Natural killer cell (primary cell): ENCODE measurements around the gene PPM1M. TPM values are rescaled to one million over a fixed set of nuclear protein-coding genes. Genes with fewer than 3 reads are reported as not detected.
"Not testable (repeated sequence)": the region's sequence is repeated elsewhere in the genome, so short reads cannot be mapped to it uniquely, and the experiment has no call there.

Experiments
- ATAC-seq, 3 donors: fragments of 150-1000 bp in 2 of 3; fragments of 200-7000 bp in 1 of 3; cut with Tn5 transposase; 1 replicate in 1 of 3; 2 replicates in 2 of 3; pipeline ENCODE4 v1.10.0; 2021; ENCODE audit warnings: mild to moderate bottlenecking in 2 of 3, moderate library complexity in 2 of 3
- DNase-seq, 2 donors: peaks; one replicate each; pipeline versions ENCODE4 v3.0.0 to v3.0.0-alpha.2; 2013 to 2021; ENCODE audit warnings: mixed read lengths in 1 of 2
- H3K27ac ChIP-seq: one replicate; pipeline ENCODE4 v1.5.1; 2013; ENCODE audit warnings: mild to moderate bottlenecking, low read length
- H3K27me3 ChIP-seq: one replicate; pipeline ENCODE4 v1.6.1; 2013; ENCODE audit warnings: low read length; ENCODE audit not compliant: control insufficient read depth, insufficient read depth
- H3K36me3 ChIP-seq: one replicate; pipeline ENCODE4 v1.6.1; 2013; ENCODE audit warnings: low read length; ENCODE audit not compliant: control insufficient read depth, insufficient read depth
- H3K4me1 ChIP-seq: one replicate; pipeline ENCODE4 v1.6.1; 2013; ENCODE audit warnings: low read length; ENCODE audit not compliant: control insufficient read depth, insufficient read depth
- H3K4me3 ChIP-seq: one replicate; pipeline ENCODE4 v1.5.1; 2013; ENCODE audit warnings: low read length
- H3K9me3 ChIP-seq: one replicate; pipeline ENCODE4 v1.6.1; 2013; ENCODE audit warnings: low read length; ENCODE audit not compliant: control insufficient read depth, insufficient read depth
- H3K27ac Mint-ChIP-seq, 2 donors: one replicate each; pipeline ENCODE4 v1.8.0; 2022; ENCODE audit warnings: mild to moderate bottlenecking in 2 of 2, mixed read lengths in 2 of 2, moderate library complexity in 1 of 2
- H3K27me3 Mint-ChIP-seq, 2 donors: one replicate each; pipeline ENCODE4 v1.8.0; 2022; ENCODE audit warnings: low read depth in 2 of 2, mixed read lengths in 2 of 2
- H3K36me3 Mint-ChIP-seq: one replicate; pipeline ENCODE4 v1.8.0; 2022; ENCODE audit warnings: mixed read lengths
- H3K4me1 Mint-ChIP-seq, 2 donors: one replicate each; pipeline ENCODE4 v1.8.0; 2022; ENCODE audit warnings: mixed read lengths in 2 of 2
- H3K4me3 Mint-ChIP-seq: one replicate; pipeline ENCODE4 v1.8.0; 2022; ENCODE audit warnings: mild to moderate bottlenecking, moderate library complexity, mixed read lengths
- H3K9me3 Mint-ChIP-seq, 2 donors: one replicate each; pipeline ENCODE4 v1.8.0; 2022; ENCODE audit warnings: mixed read lengths in 2 of 2
- WGBS: methylation state at CpG from one replicate; pipeline ENCODE4 v1.1.7; 2013; ENCODE audit warnings: missing lambda C conversion rate; ENCODE audit not compliant: insufficient coverage; 5-methylcytosine and 5-hydroxymethylcytosine counted together
- intact Hi-C: fragments of 100-400 bp; cut with micrococcal nuclease; formaldehyde crosslinking; loops from one replicate; pipeline ENCODE4 v1.14.2; 2022
- total RNA-seq, 4 donors: library from RNA; stranded (reverse); fragments of 120-200 nt in 1 of 4; gene quantifications; one replicate each; pipeline versions ENCODE4 v1.2.3 to v1.2.4, GENCODE V29; 2013 to 2022
- TF ChIP-seq, protein P1 (sequence below): fragments of 200-600 bp; IDR thresholded peaks from one replicate; pipeline ENCODE4 v1.8.0; 2022; ENCODE audit warnings: antibody characterized with exemption

The PPM1M gene
- total RNA-seq, 3 donors from 2014 or later (not counting 1 experiment from before 2014, with no cell fraction given): 66.0 to 83.7 (median 77.8) TPM

DNA sequence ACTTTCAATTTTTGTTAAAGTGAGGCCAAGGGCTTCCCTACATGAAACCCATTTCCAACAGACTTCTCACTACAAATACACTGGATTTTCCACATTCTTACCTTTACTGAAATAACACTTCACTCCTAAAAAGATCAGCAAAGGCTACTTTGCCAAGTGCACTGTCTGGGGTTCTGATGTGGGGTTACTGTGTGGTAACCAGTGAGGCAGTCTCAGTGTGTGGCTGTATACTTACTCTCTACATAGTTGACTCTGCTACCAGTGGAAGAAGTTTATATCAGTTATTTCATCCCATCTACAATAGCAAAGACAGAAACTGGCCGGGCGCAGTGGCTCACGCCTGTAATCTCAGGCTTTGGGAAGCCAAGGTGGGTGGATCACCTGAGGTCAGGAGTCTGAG, 27.3 kb downstream of the PPM1M start:
- H3K4me1 Mint-ChIP-seq: peaks cover 79% of the 10 kb centered on the region in 2 donors
- peaks cover 44% of the 10 kb centered on the region for H3K36me3 ChIP-seq
- peak overlapping the region; percentile 70 for H3K27ac ChIP-seq
- peaks cover 71% of the 10 kb centered on the region for H3K4me1 ChIP-seq
- H3K9me3 Mint-ChIP-seq: no peaks in the 10 kb centered on the region
- DNase-seq (peak; percentile 13 to 42), ATAC-seq (no peak)
- intact Hi-C loops: no loop called here
- peaks cover 0 to 3% of the 10 kb centered on the region in 2 donors for H3K27me3 Mint-ChIP-seq
- no peak overlapping the region for H3K4me3 ChIP-seq
- TF ChIP-seq, protein P1, sequence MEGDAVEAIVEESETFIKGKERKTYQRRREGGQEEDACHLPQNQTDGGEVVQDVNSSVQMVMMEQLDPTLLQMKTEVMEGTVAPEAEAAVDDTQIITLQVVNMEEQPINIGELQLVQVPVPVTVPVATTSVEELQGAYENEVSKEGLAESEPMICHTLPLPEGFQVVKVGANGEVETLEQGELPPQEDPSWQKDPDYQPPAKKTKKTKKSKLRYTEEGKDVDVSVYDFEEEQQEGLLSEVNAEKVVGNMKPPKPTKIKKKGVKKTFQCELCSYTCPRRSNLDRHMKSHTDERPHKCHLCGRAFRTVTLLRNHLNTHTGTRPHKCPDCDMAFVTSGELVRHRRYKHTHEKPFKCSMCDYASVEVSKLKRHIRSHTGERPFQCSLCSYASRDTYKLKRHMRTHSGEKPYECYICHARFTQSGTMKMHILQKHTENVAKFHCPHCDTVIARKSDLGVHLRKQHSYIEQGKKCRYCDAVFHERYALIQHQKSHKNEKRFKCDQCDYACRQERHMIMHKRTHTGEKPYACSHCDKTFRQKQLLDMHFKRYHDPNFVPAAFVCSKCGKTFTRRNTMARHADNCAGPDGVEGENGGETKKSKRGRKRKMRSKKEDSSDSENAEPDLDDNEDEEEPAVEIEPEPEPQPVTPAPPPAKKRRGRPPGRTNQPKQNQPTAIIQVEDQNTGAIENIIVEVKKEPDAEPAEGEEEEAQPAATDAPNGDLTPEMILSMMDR: no peak
- no peaks in the 10 kb centered on the region for H3K27me3 ChIP-seq
- H3K36me3 Mint-ChIP-seq: peaks cover 7% of the 10 kb centered on the region
- no peaks in the 10 kb centered on the region for H3K9me3 ChIP-seq
- peak overlapping the region; percentile 88 to 90 for H3K27ac Mint-ChIP-seq
- WGBS: 100% methylated on average over 1 of the region's 3 CpGs
- peak overlapping the region; percentile 57 for H3K4me3 Mint-ChIP-seq

DNA sequence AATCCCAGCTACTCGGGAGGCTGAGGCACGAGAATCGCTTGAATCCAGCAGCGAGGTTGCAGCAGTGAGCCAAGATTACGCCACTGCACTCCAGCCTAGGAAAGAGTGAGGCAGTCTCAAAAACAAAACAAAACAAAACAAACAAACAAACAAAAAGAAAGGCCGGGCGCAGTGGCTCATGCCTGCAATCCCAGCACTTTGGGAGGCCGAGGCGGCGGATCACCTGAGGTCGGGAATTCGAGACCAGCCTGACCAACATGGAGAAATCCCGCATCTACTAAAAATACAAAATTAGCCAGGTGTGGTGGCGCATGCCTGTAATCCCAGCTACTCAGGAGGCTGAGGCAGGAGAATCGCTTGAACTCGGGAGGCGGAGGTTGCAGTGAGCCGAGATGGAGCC, 29.2 kb downstream of the PPM1M start:
- Mint-ChIP-seq H3K27ac (peak overlapping the region; percentile 90 to 98), H3K4me1 (peaks cover 76 to 87% of the 10 kb centered on the region in 2 donors), H3K4me3 (peak overlapping the region; percentile 76)
- ATAC-seq, H3K9me3 ChIP-seq, H3K36me3 Mint-ChIP-seq, H3K9me3 Mint-ChIP-seq, H3K27me3 Mint-ChIP-seq, H3K27me3 ChIP-seq, H3K4me3 ChIP-seq: not testable (repeated sequence)
- intact Hi-C loops: loop anchor here (2.0 to 5.0 kb wide), 2 partner anchors 14 to 38 kb away; no protein-coding TSS in a partner anchor
- peak in 1 of 2 donors; percentile 1 for DNase-seq
- H3K27ac ChIP-seq: peak overlapping the region; percentile 44
- 85% methylated on average over 18 of the region's 18 CpGs for WGBS
- H3K36me3 ChIP-seq: peaks cover 26% of the 10 kb centered on the region
- H3K4me1 ChIP-seq: peaks cover 68% of the 10 kb centered on the region

DNA sequence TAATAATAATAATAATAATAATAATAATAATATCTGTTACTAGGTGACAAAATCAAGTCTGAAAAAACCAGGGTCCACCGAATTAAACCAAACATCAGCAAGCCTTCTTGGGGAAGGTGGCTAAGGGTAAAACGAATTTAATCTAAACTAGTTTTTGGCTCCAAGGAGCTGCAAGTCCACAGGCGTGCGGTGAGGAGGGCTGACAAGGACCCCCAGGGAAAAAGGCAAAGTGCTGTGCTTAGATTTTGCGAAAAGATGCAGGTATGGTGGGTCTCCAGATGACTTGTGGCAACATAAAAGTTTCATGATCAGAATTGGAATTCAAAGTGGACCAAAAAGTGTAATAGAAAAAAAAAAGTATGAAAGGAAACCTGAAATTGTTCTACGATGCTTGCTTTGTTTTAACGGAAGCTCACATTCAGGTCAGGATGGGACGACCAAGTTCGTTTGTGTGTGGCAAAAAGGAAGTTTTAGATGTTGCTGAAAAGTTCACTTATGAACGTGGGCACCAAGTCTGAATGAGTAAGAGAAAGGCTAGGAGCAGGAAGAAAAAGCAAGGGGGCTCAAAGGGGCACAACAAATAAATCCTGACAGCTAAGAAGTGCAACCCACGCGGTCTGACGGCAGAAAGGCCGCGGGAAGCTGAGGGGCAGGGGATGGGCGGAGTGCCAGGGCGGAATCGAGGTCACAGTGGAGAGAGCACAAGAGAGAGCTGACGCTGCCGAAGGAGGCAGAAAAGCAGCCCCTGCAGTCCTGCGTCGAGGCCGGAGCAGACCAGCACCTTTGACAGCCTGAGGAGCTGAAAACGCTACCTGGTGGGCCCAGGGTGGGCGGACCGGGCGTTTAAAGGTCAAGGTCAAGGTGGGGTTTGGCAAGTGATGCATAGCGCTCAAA, 31.8 kb downstream of the PPM1M start:
- H3K36me3 ChIP-seq: peaks cover 17% of the 10 kb centered on the region
- intact Hi-C loops: loop anchor here (2.0 to 5.0 kb wide), 2 partner anchors 15 to 35 kb away; no protein-coding TSS in a partner anchor
- Mint-ChIP-seq H3K4me3 (peak overlapping the region; percentile 94), H3K36me3 (no peaks in the 10 kb centered on the region), H3K27ac (peak overlapping the region; percentile 90 to 98), H3K27me3 (peaks cover 0 to 3% of the 10 kb centered on the region in 2 donors), H3K9me3 (no peaks in the 10 kb centered on the region), H3K4me1 (peaks cover 65 to 80% of the 10 kb centered on the region in 2 donors)
- H3K4me1 ChIP-seq: peaks cover 67% of the 10 kb centered on the region
- WGBS: under 1% methylated on average over 27 of the region's 28 CpGs
- H3K4me3 ChIP-seq: peak overlapping the region; percentile 97
- DNase-seq (peak; percentile 71 to 79), ATAC-seq (peak; percentile 39 to 56 (median 42))
- H3K9me3 ChIP-seq: no peaks in the 10 kb centered on the region
- peak overlapping the region; percentile 97 for H3K27ac ChIP-seq
- no peaks in the 10 kb centered on the region for H3K27me3 ChIP-seq
- TF ChIP-seq, protein P1: no peak

DNA sequence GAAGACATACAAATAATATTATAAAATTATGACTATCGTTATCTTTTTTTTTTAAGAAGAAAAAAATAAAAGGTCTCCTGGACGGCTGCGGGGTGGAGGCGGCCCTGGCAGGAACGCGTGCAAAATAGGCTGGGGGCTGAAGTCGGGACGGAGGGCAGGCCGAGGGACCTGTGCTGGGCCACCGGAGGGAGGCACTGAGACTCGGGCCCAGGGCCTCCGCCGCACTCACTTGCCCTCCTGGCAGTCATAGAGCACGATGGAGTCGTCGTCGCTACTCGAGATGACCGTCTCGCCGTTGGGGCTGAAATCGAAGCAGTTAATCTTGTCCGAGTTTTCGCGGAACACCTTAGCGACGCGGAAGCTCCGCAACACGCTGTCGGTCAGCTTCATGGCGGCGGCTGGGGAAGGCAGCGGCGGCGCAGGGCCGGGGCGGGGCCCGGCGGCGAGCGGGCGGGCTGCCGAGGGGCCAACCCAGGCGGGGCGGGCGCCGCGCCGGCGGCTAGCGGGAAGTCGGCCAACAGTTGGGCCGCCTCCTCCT, 32.5 kb downstream of the PPM1M start:
- Mint-ChIP-seq H3K9me3 (no peaks in the 10 kb centered on the region), H3K4me1 (peaks cover 63 to 76% of the 10 kb centered on the region in 2 donors), H3K27me3 (peaks cover 0 to 3% of the 10 kb centered on the region in 2 donors), H3K4me3 (peak overlapping the region; percentile 94), H3K36me3 (no peaks in the 10 kb centered on the region), H3K27ac (peak overlapping the region; percentile 90 to 98)
- under 1% methylated on average over 53 of the region's 54 CpGs for WGBS
- intact Hi-C loops: loop anchor here (1.0 to 5.0 kb wide), 4 partner anchors 15 to 39 kb away; partner anchors contain the start of gene TWF2
- Histone ChIP-seq H3K36me3 (peaks cover 11% of the 10 kb centered on the region), H3K27ac (peak overlapping the region; percentile 97), H3K4me3 (peak overlapping the region; percentile 97), H3K27me3 (no peaks in the 10 kb centered on the region), H3K9me3 (no peaks in the 10 kb centered on the region), H3K4me1 (peaks cover 69% of the 10 kb centered on the region)
- ATAC-seq (peak; percentile 58 to 80 (median 71)), DNase-seq (peak in 1 of 2 donors; percentile 77)
- TF ChIP-seq, protein P1: peak; percentile 23
